Right hindlimb (tissue), 1 donor: ENCODE results near the gene EFNA4.

Experiments used
- DNase-seq: peaks from one replicate; pipeline ENCODE4 v3.0.0-alpha.2; 2018

EFNA4 gene

GRCh38 chr1:155034318-155035208 lies 29.0 kb upstream of the EFNA4 start:
- no peak for DNase-seq

- DNase-seq, result no peak
Measured at GRCh38 chr1:155035936-155036335, 27.6 kb upstream of the EFNA4 start.

DNA sequence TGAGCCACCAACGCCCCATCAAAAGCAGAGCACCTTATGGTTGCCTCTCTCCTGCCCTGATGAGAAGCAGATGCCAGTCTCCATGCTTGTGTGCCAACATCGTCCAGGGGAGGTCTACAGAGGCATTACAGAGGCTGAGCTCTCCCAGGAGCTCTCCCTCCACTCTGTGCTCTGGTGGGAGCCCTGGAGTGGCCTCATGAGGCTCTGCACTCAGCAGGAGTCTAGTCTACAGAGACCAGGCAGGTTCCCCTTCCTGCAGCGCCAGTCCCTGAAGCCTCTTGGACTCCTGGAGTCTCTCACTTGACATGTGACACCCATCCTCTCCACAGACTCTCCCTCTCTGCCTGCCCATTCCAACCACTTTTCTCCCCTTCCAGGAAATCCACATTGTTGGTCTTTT lies 26.5 kb upstream of the EFNA4 start:
- DNase-seq, result no peak

DNA sequence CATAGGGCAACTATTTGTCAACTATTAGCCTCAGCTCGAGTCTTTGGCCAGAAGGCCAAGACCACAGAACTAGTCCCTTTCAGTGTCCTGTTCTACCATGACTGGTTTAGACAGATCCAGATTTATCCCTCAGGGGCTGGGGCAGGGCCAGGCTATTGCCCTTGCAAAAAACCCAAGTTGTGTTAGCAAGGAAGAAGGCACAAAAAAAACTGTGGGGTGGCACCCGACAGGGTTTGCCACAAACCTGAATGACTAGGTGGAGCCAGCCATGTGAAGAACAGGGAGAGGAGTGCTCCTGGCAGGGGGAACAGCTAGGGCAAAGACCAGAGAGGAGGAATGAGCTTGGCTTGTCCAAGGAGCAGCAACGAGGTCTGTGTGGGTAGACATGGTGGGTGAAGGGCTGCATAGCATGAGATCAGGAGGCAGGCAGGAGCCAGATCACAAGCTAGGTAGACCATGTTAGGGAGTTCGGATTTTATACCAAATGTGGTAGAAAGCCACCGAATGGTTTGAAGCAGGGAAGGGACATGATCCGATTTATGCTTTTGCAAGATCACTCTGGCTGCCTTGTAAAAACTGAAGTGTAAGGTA lies 25.6 kb upstream of the EFNA4 start:
- DNase-seq, result no peak

DNA sequence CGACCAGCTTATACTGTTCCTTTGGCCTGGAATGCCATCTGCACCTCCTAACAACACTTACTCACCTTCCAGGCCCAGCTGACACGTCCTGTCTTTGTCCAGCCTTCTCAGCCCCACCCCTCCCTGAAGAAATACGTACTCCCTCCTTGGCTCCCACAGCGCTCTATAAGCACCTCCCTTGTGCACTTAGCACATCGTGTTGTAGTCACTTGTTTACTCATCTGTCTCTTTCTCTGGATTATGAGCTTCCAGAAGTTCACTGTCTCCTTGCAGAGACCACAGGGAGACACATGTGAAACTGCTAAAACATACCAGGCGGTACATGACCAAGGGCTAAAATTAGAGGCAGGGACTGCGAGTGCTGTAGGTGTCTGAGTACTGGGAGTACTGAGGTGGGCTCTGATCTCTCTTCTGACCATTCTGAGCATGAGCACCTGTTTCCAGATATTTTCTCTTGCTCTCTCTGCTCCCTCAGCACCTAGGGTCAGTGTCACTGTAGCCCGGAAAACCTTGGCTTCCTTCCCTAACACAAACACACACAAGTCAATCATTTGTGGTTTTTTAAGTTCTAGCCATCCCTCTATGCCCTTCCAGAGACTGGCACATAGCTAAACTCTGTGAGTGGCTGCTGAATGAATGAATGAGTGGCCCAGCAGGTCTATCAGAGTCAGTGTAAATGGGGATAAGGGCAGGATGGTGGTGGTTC lies 24.8 kb upstream of the EFNA4 start:
- no peak for DNase-seq

GRCh38 chr1:155039308-155039669 lies 24.3 kb upstream of the EFNA4 start:
- no peak for DNase-seq

DNA sequence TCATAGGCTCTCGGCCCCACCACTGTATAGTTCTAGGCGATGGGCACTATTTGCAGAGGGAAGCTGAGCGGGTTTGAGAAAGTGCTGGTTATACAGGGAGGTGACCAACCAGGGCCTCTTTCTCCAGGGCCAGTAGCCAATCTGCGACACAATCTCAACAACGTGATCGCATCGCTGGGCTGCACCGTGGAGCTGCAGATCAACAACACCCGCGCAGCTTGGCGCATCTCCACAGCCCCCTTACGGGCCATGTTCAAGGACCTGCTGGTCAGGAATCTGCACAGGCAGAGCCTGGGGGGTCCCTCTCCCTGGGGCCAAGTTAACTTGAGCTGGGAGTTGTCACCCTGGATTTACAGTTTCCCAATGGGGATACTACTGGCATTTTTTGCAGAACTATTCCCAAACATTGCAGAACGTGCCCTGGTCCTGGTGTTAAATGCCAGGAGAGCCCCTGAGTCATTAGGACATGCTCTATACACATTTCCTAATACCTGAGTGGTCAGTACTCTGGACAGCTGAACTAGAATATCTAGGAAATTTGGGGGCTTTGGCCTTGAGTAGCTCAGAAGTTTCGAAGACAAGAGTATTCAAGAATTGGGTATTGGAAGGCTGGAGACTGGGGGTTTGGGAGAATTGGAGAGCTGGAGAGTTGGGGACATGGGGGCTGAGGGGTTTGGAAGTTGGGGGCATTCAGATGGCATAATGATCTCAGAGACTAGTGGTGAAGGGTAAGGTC lies 23.0 kb upstream of the EFNA4 start:
- DNase-seq, result no peak

DNA sequence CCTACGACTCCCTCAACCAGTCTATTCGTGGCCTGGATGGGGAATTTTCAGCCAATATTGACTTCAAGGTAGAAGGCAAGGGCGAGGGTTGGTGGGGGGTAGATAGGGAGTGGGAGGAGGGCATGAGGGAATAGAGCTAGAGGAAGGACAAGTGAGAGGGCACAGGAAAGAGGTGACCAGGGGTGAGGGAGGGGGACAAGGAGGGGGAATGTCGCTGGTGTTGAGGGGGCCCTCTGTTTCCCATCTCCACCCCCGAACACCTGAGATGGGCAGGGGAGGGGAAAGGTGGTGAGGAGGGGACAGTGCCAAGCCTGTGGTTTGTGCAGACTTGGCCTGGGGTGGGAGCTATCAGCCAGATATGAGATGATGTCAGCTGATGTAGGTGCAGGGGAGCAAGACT lies 20.8 kb upstream of the EFNA4 start:
- DNase-seq, result no peak

GRCh38 chr1:155043301-155043702 lies 20.2 kb upstream of the EFNA4 start:
- no peak for DNase-seq

DNA sequence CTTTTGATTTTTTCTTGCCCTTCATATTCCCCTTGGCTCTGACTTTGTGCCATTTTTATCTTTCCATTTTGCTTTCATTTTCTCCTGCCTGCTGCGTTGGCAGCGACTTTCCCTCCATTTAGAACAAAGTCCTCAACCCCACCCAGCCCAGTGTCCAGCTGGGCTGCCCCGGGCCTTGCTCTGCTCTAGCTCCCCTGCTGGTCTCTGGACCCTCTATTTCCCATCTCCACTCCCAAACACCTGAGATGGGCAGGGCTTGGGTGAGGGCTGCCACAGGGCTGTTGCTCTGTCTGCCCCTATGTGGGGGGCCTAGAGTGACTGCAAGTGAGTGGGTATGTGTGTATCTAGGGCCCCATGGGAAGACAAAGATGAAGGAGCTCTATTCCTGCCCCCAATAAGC lies 19.7 kb upstream of the EFNA4 start:
- DNase-seq, result no peak

DNA sequence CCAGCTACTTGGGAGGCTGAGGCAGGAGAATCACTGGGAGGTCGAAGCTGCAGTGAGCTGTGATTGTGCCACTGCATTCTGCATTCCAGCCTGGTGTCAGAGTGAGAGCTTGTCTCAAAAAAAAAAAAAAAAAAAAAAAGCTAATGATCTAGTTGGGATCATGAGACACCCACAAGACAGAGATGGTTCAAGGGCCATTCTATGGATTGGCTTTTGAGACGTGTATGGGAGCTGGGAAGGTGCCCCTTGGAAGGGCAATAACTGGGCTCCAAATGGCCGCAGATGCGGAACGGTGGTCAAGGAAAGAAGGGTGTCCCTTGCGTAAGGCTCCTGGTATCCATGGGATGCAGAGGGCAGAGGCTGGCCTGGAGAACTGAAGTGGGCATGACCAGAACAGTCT lies 19.2 kb upstream of the EFNA4 start:
- DNase-seq, result no peak

DNA sequence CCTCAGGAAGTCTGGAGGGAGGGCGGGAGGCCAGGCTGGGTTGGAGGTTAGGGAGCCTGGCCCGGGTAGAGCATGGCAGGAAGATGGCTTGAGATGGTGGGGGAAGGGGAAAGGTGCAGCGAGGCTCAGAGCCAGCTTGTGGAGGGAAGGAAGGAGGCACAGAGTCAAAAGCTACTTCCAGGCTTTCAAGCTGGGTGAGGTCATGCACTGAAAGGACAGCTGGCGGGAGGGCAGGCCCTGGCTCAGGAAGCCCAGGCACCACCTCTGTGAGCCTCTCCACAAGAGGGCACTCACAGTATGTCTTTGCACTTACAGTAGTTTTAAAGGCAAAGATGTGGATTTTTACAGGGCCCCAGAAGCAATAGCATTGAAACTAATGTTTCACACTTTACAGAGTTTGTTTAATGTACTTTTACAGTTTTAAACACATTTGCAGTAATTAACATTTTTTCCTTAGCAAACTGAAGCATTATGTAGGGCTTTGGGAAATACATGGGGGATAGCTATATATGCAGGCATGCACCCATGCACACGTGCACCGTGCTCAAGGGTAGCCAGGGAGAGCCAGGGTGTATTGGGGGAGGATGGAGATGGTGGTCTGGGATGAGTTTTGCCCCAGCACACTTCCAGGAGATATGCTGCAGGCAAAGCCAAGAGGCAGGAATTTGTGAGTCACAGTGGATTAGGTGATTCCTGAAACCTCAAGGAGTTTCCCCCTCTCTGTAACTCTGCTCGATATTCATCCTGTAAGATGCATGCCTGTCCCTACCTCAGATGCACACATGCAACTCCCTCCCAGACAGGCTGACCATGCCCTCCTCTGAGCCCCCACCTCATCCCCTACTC lies 18.5 kb upstream of the EFNA4 start:
- peak; percentile 76 for DNase-seq

DNA sequence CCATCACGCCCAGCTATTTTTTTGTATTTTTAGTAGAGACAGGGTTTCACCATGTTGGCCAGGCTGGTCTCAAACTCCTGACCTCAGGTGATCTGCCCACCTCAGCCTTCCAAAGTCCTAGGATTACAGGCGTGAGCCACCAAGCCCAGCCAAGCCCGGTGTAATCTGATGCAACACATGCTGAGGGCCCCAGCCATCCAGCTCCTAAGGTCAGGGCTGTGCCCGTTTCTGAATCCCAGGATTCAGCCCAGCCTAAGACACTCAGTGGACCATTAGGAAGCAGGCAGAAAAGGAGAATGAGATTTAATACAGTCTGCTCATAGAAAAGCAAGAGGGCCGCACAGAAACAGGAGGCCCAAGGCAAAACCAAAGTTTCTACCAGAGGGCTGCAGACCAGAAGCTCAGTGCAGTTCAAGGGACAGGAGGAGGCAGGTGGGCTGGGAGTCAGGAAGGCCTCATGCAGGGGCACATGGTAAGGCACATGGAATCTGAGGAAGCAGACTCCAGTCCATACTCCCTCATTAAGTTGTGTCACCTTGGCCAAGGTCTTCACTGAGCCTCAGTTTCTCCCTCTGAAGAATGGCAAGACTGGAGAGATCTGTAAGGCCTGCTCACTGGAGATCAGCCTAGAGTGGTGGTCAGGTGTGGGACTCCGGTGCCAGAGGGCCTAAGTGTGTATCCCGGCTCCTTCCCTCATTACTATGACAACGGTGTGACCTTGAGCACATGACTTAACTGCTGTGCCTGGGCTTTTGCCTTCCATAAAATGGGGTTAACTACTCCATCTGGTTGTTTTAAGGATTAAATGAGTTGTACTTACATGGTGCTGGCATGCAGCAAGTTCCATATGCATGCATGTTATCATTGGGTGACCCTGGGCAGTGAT lies 14.8 kb upstream of the EFNA4 start:
- DNase-seq, result no peak

- DNase-seq, result no peak
Measured at GRCh38 chr1:155049651-155050559, 13.6 kb upstream of the EFNA4 start.

- peak; percentile 88 for DNase-seq
Measured at GRCh38 chr1:155050560-155051341, 12.8 kb upstream of the EFNA4 start, which contains the start of gene ADAM15. Gene ADAM15, plus strand, starts transcription at chr1:155051316. Its CDS starts 71 bp downstream, at chr1:155051387.

- DNase-seq, result no peak
Measured at GRCh38 chr1:155051342-155051776, 12.2 kb upstream of the EFNA4 start.

GRCh38 chr1:155051777-155052398 lies 11.7 kb upstream of the EFNA4 start:
- DNase-seq, result peak; percentile 58
